ENCODE results near the gene PARVA. TPM values are rescaled to one million over a fixed set of nuclear protein-coding genes. Genes with fewer than 3 reads are reported as not detected.

The PARVA gene
- total and polyA plus RNA-seq, 2 of the 8 experiments (the other 6 are each of a cell fraction or from before 2014, with no cell fraction given): 3.1 to 13.5 TPM

DNA sequence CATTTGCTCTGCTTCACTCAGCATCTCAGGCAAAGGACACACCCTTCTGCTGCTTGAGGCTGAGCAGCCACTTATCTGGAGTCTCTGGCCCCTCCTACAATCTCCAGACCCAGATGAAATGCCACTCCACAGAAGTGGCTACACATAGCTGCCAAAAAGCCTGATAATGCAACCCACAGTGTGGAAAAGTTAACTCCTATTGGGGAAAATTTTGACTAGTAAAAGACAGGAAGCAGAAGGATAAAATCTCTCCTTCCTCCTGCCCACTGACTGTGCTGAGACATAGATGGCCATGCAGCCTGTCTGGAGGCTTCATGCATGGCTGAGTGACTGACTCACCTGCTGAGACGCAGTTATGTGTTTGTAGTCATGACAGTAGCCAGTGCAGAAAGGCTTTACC lies 204.6 kb downstream of the PARVA start:
- Histone ChIP-seq H3K9me3 (ENCODE audit: insufficient read depth in 2 of 2, low read depth in 1 of 2, low read length in 1 of 2) (no peaks in the 10 kb centered on the region), H2BK120ac (replicated peaks; ENCODE audit: low read depth, low read length) (no peak overlapping the region), H3K4ac (replicated peaks; ENCODE audit: insufficient read length, low read depth, low read length) (no peak overlapping the region), H3K56ac (replicated peaks; ENCODE audit: insufficient read length, low read depth, low read length) (no peak overlapping the region), H4K91ac (replicated peaks; ENCODE audit: insufficient read length, low read length) (no peak overlapping the region), H2BK12ac (ENCODE audit: low read depth, low read length) (no peak overlapping the region), H3K79me2 (ENCODE audit: control insufficient read depth in 1 of 2, insufficient read depth in 2 of 2, low read length in 2 of 2) (no peaks in the 10 kb centered on the region), H2BK5ac (ENCODE audit: low read depth, low read length) (no peak overlapping the region), H4K8ac (ENCODE audit: extremely low read depth, insufficient read depth, low read length) (no peak overlapping the region), H3K9ac (replicated peaks in 1 of 4; ENCODE audit: extremely low read depth in 1 of 4, low read depth in 3 of 4, low read length in 3 of 4) (no peak overlapping the region), H3K27ac (ENCODE audit: low read depth, low read length) (no peak overlapping the region), H2BK15ac (ENCODE audit: low read length) (no peak overlapping the region), H2BK20ac (ENCODE audit: low read length) (no peak overlapping the region), H3K18ac (ENCODE audit: extremely low read depth, low read length) (no peak overlapping the region), H3K23ac (ENCODE audit: insufficient read length) (no peak overlapping the region), H4K20me1 (replicated peaks in 1 of 2; ENCODE audit: control insufficient read depth in 1 of 2, insufficient read depth in 2 of 2, low read length in 2 of 2) (no peaks in the 10 kb centered on the region), H3K23me2 (ENCODE audit: low read depth, low read length) (no peaks in the 10 kb centered on the region), H2AFZ (ENCODE audit: low read length) (no peak overlapping the region), H3K4me1 (replicated peaks in 1 of 4; ENCODE audit: control insufficient read depth in 3 of 4, insufficient read depth in 4 of 4, low read length in 3 of 4) (no peaks in the 10 kb centered on the region), H2AK5ac (ENCODE audit: low read depth, low read length) (no peak overlapping the region), H3K79me1 (ENCODE audit: low read depth, low read length) (no peaks in the 10 kb centered on the region), H4K5ac (ENCODE audit: insufficient read length, low read depth, low read length) (no peak overlapping the region), H3K4me2 (ENCODE audit: insufficient read depth in 1 of 2, low read depth in 2 of 2, low read length in 2 of 2) (no peak overlapping the region), H3K36me3 (ENCODE audit: control insufficient read depth in 2 of 4, insufficient read depth in 4 of 4, low read length in 3 of 4) (no peaks in the 10 kb centered on the region), H3K4me3 (ENCODE audit: extremely low read depth in 1 of 4, insufficient read depth in 2 of 4, low read depth in 3 of 4, low read length in 4 of 4) (no peak overlapping the region), H3K14ac (ENCODE audit: insufficient read length) (no peak overlapping the region), H3K27me3 (replicated peaks in 1 of 4; ENCODE audit: control insufficient read depth in 3 of 4, extremely low read depth in 1 of 4, insufficient read depth in 3 of 4, low read length in 3 of 4) (no peaks in the 10 kb centered on the region; a peak in 1 of 7 replicates)
- ChIA-PET POLR2A (ENCODE audit: partially characterized antibody) (interaction anchor here (0.7 kb wide), 1 partner anchor 129 kb away, joined by 3 read pairs; no protein-coding TSS in a partner anchor), CTCF (ENCODE audit: partially characterized antibody) (interaction anchor here (1.0 to 1.2 kb wide), 2 partner anchors 18 to 32 kb away, joined by 3 to 4 read pairs; no protein-coding TSS in a partner anchor)
- DNase-seq (ENCODE audit: low read depth in 1 of 2, low spot score in 2 of 2): no peak
- TF ChIP-seq SIX5 (IDR thresholded peaks at IDR 0.05; ENCODE audit: low read depth, low read length) (no peak), CEBPB (IDR thresholded peaks at IDR 0.05; ENCODE audit: low read depth, low read length) (no peak), CBX8 (IDR thresholded peaks at IDR 0.05; ENCODE audit: borderline replicate concordance, low read depth, low read length) (no peak), KDM5A (IDR thresholded peaks at IDR 0.05; ENCODE audit: low read length) (no peak), POU5F1 (IDR thresholded peaks at IDR 0.05; ENCODE audit: low read depth, low read length) (no peak), ZNF274 (IDR thresholded peaks at IDR 0.05; ENCODE audit: borderline replicate concordance, extremely low read depth, low read length) (no peak), GABPA (IDR thresholded peaks at IDR 0.05; ENCODE audit: borderline replicate concordance, insufficient read depth, low read length) (no peak), CBX5 (IDR thresholded peaks at IDR 0.05; ENCODE audit: low read depth, low read length) (no peak), SIN3A (conservative IDR thresholded peaks at IDR 0.05 in 1 of 2, IDR thresholded peaks at IDR 0.05 in 1 of 2; ENCODE audit: low read depth in 1 of 2, low read length in 2 of 2) (no peak)
- 63% methylated on average over 1 of the region's 1 CpG; no CpG with 5 or more reads in 1 of the 2 experiments for WGBS, 2 experiments (ENCODE audit: extremely low coverage in 1 of 2, insufficient coverage in 1 of 2, insufficient read length in 1 of 2, insufficient replicate concordance in 2 of 2, low coverage in 1 of 2, low lambda C conversion rate in 2 of 2, missing lambda C conversion rate in 1 of 2)
- no peak for FAIRE-seq

Measured in H1 (cell line).